Colonic mucosa (tissue), 4 donors: ENCODE measurements around the gene GSS. TPM values are rescaled to one million over a fixed set of nuclear protein-coding genes. Genes with fewer than 3 reads are reported as not detected.
A peak's percentile ranks its signal among the peaks of the same experiment; 100 is the strongest.

Experiments
- DNase-seq: peaks from one replicate; pipeline ENCODE4 v3.0.0-alpha.2; 2020
- H3K27ac ChIP-seq: fragments of 200-600 bp; one replicate; pipeline ENCODE4 v1.8.0; 2021
- H3K27me3 ChIP-seq: fragments of 200-600 bp; one replicate; pipeline ENCODE4 v1.8.0; 2021
- H3K36me3 ChIP-seq: fragments of 200-600 bp; one replicate; pipeline ENCODE4 v1.8.0; 2021
- H3K4me1 ChIP-seq: fragments of 200-600 bp; one replicate; pipeline ENCODE4 v1.8.0; 2021; ENCODE audit warnings: mild to moderate bottlenecking
- H3K4me3 ChIP-seq: fragments of 200-600 bp; one replicate; pipeline ENCODE4 v1.8.0; 2021
- H3K9ac ChIP-seq, 2 donors: one replicate each; pipeline ENCODE4 v1.7.0; 2013; ENCODE audit warnings: control low read depth in 2 of 2, low read depth in 2 of 2, low read length in 2 of 2
- H3K9me3 ChIP-seq: fragments of 200-600 bp; one replicate; pipeline ENCODE4 v1.8.0; 2021
- CTCF ChIP-seq: fragments of 200-600 bp; IDR thresholded peaks from one replicate; pipeline ENCODE4 v1.8.0; 2022; ENCODE audit warnings: antibody characterized with exemption, mild to moderate bottlenecking
- intact Hi-C: fragments of 100-400 bp; cut with DNase I; formaldehyde crosslinking; loops from one replicate; pipeline ENCODE4 v1.14.1; 2022
- total RNA-seq, 2 donors: library from RNA; stranded (reverse); fragmentation: NEBNext Ultra II Directional in 1 of 2; extraction: Animal tissue kit (Norgen Biotek cat#: 25700) in 1 of 2; gene quantifications; one replicate each; pipeline ENCODE4 v1.2.1, GENCODE V29; 2021
- donor health status: healthy.
- donor health status: DM: no; HTN: no; CAD: no.
- donor health status: DM: no; HTN: no; CAD: no.

Gene GSS
- total RNA-seq, 2 donors from 2014 or later = 83.4 to 109 TPM

- H3K36me3 ChIP-seq = no peaks in the 10 kb centered on the region
- H3K27me3 ChIP-seq = no peaks in the 10 kb centered on the region
- H3K9me3 ChIP-seq = no peaks in the 10 kb centered on the region
- intact Hi-C loops = no loop called here
- H3K4me3 ChIP-seq = no peak overlapping the region
- no peaks in the 10 kb centered on the region for H3K4me1 ChIP-seq
- no peak overlapping the region for H3K27ac ChIP-seq
- no peak for DNase-seq
- no peak for TF ChIP-seq CTCF
- H3K9ac ChIP-seq = no peak overlapping the region
Observed at GRCh38 chr20:34953960-34954359, 1.6 kb downstream of the GSS start.

GRCh38 chr20:34952671-34953070 is 2.9 kb downstream of the GSS start:
- Histone ChIP-seq H3K9ac (peak overlapping the region in 1 of 2 donors; percentile 21), H3K27ac (no peak overlapping the region), H3K9me3 (no peaks in the 10 kb centered on the region), H3K4me1 (no peaks in the 10 kb centered on the region), H3K27me3 (no peaks in the 10 kb centered on the region), H3K4me3 (no peak overlapping the region), H3K36me3 (no peaks in the 10 kb centered on the region)
- intact Hi-C loops = no loop called here
- TF ChIP-seq CTCF = no peak
- no peak for DNase-seq

- Histone ChIP-seq H3K4me3 (no peak overlapping the region), H3K27ac (no peak overlapping the region), H3K9me3 (no peaks in the 10 kb centered on the region), H3K9ac (peak overlapping the region in 1 of 2 donors; percentile 21), H3K4me1 (no peaks in the 10 kb centered on the region), H3K27me3 (no peaks in the 10 kb centered on the region), H3K36me3 (no peaks in the 10 kb centered on the region)
- intact Hi-C loops = no loop called here
- DNase-seq = no peak
- no peak for TF ChIP-seq CTCF
Observed at GRCh38 chr20:34951652-34952051, 4.0 kb downstream of the GSS start.

GRCh38 chr20:34951252-34951651 is 4.4 kb downstream of the GSS start:
- DNase-seq = no peak
- no peaks in the 10 kb centered on the region for H3K9me3 ChIP-seq
- intact Hi-C loops = no loop called here
- TF ChIP-seq CTCF = no peak
- no peaks in the 10 kb centered on the region for H3K36me3 ChIP-seq
- no peak overlapping the region for H3K9ac ChIP-seq
- no peak overlapping the region for H3K27ac ChIP-seq
- no peaks in the 10 kb centered on the region for H3K27me3 ChIP-seq
- H3K4me3 ChIP-seq = no peak overlapping the region
- H3K4me1 ChIP-seq = no peaks in the 10 kb centered on the region

GRCh38 chr20:34949120-34949519 is 6.5 kb downstream of the GSS start:
- Histone ChIP-seq H3K4me3 (no peak overlapping the region), H3K9me3 (no peaks in the 10 kb centered on the region), H3K36me3 (no peaks in the 10 kb centered on the region), H3K9ac (peak overlapping the region in 1 of 2 donors; percentile 44), H3K27me3 (no peaks in the 10 kb centered on the region), H3K4me1 (no peaks in the 10 kb centered on the region), H3K27ac (peak overlapping the region; percentile 27)
- peak; percentile 60 for DNase-seq
- intact Hi-C loops = no loop called here
- TF ChIP-seq CTCF = no peak

- TF ChIP-seq CTCF = no peak
- H3K9ac ChIP-seq = no peak overlapping the region
- H3K27ac ChIP-seq = no peak overlapping the region
- intact Hi-C loops = no loop called here
- no peaks in the 10 kb centered on the region for H3K27me3 ChIP-seq
- no peaks in the 10 kb centered on the region for H3K36me3 ChIP-seq
- H3K4me3 ChIP-seq = no peak overlapping the region
- H3K9me3 ChIP-seq = no peaks in the 10 kb centered on the region
- DNase-seq = no peak
- no peaks in the 10 kb centered on the region for H3K4me1 ChIP-seq
Observed at GRCh38 chr20:34948030-34948429, 7.6 kb downstream of the GSS start.
